NCI-H1417 treated with DMSO at 0.1 percent for 48 hours (cell line): ENCODE data around the gene NAE1.
"Not testable (repeated sequence)": the region's sequence is repeated elsewhere in the genome, so short reads cannot be mapped to it uniquely, and the experiment has no call there.

ENCODE experiments used
- DNase-seq: peaks from one replicate; lab custom pipeline; 2025; lab: John Stamatoyannopoulos, UW

The NAE1 gene

DNA sequence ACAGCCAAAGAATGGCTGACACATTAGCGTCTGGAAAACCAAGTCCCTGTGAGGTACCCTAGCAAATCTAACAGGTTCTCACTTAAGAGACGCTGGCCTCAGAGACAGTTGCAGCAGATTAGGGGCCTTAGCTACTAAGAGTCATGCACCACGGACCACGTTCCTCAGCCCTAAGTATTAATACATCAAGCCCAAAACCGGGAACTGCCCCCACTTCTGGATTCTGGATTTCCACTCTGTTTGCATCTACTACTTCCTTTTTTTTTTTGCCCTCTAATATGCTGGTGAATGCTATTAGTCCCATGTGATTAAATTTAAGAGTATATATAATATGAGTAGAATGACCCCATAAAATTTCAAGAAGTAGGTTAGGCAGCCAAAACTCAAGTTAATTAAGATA, 28.6 kb downstream of the NAE1 start:
- DNase-seq, result no peak

- DNase-seq, result no peak
Observed at GRCh38 chr16:66801320-66802105, 29.3 kb downstream of the NAE1 start, which contains the start of gene TERB1. Gene TERB1, minus strand, starts transcription at chr16:66801584. Its CDS starts 4,786 bp downstream, at chr16:66796798.

- no peak for DNase-seq
Observed at GRCh38 chr16:66800856-66801255, 29.9 kb downstream of the NAE1 start.

DNA sequence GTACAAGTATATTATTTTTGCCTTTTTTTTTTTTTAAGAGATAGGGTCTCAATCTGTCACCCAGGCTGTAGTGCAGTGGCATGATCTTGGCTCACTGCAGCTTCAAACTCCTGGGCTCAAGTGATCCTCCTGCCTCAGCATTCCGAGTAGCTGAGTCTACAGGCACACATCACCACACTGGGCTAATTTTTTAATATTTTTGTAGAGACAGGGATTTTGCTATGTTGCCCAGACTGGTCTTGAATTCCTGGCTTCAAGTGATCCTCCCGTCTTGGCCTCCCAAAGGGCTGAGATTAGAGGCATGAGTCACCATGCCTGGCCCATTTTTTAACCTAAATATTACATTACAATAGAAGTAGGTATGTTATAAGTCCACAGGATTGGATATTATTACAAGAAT, 32.6 kb downstream of the NAE1 start:
- no peak for DNase-seq

DNA sequence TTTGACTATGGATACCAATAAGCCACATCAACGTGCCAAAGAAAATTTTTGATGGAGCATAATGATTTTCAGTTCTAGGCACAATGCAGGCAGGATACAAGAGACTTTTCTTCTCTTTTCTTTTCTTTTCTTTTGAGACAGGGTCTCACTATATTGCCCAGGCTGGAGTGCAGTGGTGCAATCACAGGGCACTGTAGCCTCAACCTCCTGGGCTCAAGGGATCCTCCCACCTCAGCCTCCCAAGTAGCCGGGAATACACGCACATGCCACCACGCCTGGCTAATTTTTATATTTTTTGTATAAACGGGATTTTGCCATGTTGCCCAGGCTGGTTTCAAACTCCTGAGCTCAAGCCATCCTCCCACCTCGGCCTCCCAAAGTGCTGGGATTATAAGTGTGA, 36.8 kb downstream of the NAE1 start:
- not testable (repeated sequence) for DNase-seq

DNA sequence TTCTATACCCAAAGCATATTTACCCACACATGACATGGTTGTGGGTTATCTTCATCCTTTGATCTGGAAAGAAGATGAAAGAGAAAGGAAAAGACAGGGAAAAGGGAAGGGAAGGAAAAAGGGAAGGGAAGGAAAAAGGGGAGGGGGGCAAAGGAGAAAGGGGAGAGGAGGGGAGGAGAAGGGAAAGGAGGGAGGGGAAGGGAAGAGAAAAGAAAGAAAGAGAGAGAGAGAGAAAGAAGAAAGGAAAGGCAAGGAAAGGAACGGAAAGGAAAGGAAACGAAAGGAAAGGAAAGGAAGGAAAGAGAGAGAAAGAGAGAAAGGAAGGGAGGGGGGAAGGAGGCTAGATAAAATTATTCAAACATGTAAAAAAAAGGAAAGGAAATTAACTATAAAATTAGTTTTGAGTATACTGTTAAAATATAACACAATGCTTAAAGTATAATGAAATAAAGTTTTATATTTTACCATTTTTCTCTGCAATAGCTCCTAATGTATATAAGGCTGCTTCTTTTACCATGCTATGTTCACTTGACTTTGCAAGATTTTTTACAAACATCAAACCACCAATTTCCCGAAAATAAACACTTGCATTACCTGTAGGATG, 40.5 kb downstream of the NAE1 start:
- no peak for DNase-seq

DNA sequence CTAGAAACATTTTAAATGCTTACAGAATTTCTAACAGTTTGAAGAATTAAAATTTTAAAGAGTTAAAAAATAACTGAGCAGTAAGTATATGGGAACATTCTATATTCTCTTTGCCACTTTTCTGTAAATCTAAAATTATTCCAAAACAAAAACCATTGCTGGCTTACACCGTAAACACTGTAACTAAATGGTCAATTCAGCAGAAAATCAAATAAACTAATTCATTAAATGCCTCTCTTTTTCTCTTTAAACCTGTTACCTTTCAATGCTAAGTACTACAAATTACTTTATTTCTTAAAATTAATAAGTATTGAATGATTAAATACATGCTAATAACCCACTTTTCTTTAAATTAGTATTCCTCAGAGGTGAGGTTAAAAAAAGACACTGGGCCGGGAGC, 43.3 kb downstream of the NAE1 start:
- no peak for DNase-seq

DNA sequence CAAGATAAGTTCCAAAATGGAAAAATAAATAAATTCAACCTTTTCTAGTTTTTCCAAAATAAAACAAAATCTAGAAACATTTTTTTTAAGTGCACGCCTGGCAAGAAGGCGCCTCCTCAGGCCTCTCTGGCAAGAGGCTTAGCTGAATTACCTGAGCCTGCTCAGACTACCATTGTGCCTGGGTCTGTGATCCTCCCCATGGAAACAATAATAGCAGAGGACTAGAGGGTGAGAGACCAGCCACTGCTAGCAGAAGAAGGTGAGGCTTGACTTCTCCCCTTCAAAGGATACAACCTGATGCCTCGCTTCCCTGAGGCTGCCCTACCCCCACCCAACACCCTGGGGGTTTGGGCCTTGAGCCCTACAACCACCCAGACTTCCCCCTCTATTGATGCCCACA, 44.2 kb downstream of the NAE1 start:
- no peak for DNase-seq

- no peak for DNase-seq
Observed at GRCh38 chr16:66776457-66776856, 54.3 kb downstream of the NAE1 start.

DNA sequence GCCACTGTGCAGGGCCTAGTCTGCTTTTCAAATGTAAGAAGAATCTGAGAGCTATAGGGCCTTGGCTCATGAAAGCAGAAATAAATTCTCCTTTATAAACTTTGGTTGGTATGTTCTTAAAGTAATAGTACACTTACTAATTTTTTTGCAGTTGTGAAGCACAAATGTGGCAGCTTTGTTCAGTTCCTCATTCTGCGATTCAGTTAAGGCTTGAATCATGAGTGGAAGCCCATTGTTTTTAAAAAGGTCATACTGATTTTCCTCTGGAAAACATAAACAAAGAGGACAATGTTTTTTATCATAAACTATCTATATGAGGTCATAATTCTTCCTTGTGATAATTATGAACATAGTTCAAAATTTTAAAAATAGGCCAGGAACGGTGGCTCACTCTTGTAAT, 55.8 kb downstream of the NAE1 start:
- DNase-seq, result no peak

- no peak for DNase-seq
Observed at GRCh38 chr16:66758086-66758485, 72.7 kb downstream of the NAE1 start.

DNA sequence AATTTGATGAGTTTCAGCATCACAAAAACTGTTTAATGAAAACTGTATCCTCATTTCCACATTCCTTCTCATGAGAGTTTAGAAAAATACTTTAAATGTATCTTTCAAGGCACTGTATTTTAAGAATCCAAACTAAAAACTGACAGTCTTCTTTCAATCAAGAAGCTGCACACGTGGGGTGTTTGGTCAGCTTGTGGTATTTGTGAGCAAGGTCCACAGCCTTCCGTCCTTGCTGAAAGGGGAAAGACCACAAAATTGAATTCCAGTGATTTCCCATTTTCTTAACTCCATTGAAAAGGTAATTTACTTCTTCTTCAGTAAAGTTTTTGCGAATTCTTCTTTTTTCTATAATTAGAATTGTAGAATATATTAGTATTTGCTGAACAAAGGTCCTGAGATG, 76.0 kb downstream of the NAE1 start:
- no peak for DNase-seq

DNA sequence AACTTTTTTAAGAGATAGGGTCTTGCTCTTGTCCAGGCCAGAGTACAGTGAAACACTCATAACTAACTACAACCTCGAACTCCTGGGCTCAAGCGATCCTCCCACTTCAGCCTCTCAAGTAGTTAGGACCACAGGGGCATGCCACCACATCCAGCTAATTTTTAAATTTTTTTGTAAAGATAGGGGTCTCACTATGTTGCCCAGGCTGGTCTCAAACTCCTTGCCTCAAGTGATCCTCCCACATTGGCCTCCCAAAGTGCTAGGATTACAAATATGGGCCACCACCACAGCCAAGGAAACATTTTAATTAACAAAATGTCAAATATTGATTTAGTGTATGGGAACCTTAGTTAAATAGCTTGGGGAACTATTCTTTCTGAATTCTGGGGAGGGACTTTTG, 76.6 kb downstream of the NAE1 start:
- DNase-seq, result no peak

DNA sequence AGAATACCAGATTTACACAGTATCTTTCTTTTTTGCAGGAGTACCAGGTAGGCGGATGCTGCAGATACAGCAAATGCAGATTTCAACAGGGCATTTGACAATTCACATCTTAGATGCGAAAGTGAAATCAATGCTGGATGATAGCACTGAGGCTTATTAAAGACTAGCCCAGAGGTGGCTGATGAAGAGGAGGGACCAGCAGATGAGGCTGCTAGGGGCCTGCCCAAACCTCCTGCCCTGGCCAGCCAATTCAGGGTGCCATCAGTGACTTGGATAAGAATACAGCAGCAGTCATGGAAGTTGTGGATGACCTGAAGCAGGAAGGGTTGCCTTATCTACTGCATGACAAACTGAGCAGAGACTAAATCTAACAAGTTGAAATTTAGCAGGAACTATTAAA, 77.8 kb downstream of the NAE1 start:
- no peak for DNase-seq
